HL-60/S4 treated with retinoic acid at 250 ng/mL for 4 days and 3 days (cell line): Measurements from ENCODE around the gene CA10.

Experiments
- in situ Hi-C: fragments of 300-500 bp; cut with MboI; formaldehyde crosslinking; loops from 2 replicates; pipeline ENCODE4 v1.7.0; 2022; ENCODE audit warnings: low sequenced_read_pairs

Gene CA10

DNA sequence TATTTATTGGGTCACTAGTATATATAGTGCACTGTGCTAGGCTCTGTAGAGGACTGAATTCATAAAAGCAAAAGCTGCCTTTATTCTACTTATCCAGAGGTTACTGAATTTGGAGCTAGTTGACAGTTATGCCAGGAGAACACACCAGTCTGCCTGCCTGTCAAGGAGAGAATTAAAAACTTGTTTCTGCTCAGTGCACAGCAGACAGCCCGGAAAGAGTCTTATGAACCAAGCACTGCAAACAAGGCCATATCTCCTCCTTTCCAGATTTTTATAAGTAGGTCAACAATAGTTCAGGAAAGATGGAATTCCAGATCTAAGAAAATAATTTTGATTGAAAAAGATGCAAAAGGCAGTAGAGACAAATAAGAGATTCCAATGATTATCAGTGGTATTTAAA lies 267.8 kb downstream of the CA10 start:
- in situ Hi-C loops, result no loop called here

DNA sequence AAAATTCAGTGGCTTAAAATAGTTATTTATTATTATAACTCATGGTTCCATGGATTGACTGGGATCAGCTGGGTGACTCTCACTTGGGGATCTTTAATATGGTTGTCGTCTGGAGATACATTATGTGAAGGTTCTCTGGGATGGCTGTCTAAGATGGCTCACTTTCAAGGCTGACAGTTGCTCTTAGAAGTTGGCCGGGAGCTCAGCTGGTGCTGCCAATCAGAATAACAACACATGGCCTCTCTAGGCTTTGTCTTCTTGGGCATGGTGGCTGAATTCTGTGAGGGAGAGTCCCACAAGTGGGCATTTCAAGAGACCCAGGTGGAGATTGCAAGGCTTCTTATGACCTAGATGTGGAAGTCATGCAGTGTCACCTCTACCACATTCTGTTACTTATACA lies 269.7 kb downstream of the CA10 start:
- in situ Hi-C loops, result no loop called here

DNA sequence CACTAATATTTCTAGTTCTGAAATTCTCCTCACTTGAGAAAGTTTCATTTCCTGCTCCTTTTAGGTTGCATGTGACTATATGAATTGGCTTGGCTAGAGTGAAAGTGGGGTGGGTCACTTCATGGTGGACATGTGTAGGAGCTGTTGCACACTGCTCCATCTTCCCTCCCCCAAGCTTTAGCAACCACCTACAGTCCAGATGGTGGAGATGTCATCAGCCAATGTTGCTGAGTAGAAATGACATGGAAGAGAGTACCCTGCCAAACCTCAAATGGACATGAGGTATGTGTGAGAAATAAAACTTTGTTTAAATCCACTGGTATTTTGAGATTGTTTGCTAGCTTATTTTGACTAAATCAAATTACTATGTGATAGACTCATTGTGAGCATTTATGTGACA lies 281.5 kb downstream of the CA10 start:
- in situ Hi-C loops, result no loop called here

DNA sequence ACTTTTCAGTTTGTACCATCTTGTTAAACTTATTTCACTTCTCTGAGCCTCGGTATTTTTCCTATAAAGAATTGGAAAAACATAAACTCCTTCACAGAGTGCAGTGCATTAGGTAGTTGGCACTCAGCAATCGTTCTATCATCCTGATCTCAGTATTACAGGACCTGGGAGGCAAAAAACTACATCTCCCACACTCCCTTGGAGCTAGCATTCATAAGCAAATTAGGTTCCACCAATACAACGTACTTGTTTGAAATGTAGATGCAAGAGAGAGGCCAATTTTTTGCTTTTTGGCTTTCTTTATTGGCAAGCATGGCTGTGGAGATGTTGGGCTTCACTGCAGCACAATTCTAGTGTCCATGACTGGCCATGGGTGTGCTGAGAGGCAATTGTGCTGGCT lies 285.2 kb downstream of the CA10 start:
- in situ Hi-C loops, result no loop called here

DNA sequence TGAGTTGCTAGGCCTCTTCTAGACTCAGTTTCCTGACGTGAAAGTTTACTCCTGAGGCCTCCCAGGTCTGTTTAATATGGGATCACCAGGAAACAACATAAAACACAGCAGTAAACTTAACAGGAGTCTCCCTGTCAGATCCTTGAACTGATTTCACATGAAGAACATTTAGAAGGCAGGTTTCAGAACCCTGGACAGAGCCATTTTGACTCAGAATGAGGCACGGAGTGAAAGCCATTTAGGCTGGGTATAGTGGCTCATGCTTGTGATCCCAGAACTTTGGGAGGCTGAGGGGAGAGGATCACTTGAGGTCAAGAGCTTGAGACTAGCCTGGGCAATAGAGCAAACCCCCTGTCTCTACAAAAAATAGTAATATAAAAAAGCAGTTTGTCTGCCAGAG lies 289.1 kb downstream of the CA10 start:
- in situ Hi-C loops, result no loop called here

DNA sequence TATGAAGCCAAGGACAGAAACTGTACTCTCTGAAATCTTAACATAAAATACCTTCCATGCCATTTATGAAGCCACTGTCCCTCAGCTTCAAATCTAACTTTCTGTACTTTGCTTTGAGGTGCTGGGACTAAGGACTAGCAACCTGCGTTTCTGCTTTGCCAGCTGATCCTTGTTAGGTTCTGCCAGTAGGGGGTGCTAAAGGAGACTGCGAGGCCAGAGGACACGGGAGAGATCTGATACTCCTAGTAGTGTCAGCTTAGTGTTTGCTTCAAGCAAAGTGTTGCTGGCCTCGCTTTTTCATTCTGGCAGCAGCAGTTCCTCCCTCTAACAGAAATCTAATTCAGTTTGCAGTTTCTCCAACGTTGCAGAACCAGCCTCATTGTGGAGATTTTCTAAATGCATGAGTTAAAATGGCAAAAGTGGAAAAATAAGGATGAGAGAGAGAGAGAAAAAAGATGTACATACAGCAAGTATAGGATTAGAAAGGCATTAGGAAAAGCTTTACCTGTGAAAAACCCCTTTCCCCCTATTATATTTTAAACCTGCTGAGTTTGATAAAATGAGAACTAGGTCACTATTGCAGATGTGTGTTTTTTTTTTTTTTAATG lies 297.5 kb downstream of the CA10 start:
- in situ Hi-C loops, result no loop called here

DNA sequence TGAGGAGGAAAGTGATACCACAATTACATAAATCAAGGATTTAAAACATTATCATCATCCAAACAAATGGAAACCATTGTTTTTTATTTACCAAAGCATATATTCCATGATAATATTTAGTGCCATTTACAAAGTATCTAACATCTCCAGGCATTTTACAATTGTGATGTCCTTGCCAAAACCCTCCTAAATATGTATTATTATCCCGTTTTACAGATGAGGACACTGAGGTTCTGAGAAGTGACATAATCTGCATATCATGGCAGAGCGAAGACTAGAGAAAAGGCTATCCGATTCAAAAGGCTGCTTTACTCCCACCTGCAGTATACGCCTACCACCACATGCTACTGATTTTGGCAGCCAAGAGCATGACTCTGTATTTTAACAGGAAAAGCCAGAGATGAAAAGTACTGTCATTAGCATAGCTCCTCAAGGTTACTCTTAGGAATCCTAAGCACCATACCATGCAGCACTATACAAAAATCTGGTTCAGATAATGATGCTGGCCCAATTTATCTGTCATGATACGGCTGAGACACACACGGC lies 301.4 kb downstream of the CA10 start:
- in situ Hi-C loops, result no loop called here

DNA sequence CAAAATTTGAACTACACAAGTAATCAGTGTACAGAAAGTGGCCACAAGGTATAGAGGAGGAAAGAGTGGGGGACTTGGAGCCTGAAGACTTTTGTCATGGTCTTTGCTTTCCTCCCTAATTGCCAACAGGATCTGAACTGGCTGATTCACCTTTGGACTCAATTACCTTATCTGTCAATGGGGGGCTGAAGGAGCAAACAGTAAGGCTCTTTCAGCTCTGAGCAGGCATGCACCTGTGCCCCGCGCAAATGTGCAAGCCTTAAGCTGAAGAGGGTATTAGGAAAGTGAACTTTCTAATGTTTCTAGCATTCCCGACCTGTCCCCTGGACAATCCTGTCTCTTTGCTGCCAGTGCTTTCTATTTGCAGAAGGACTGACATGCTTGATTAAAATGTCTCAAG lies 302.7 kb downstream of the CA10 start:
- in situ Hi-C loops, result no loop called here

DNA sequence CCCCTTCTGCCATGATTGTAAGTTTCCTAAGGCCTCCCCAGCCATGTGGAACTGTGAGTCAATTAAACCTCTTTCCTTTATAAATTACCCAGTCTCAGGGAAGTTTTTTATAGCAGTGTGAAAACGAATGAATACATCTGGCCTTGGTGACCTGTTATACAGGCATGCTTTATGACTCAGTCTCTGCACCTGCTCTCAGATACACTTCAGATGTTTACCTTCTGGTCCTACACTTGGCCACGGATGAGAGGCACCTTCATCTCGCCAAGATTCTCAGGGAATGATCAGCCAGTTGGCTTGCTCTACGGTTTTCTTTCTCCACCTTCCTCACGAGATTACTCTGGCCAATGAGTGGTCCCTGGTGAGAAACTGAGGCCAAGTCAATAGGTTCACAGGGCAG lies 304.7 kb downstream of the CA10 start:
- in situ Hi-C loops, result no loop called here

DNA sequence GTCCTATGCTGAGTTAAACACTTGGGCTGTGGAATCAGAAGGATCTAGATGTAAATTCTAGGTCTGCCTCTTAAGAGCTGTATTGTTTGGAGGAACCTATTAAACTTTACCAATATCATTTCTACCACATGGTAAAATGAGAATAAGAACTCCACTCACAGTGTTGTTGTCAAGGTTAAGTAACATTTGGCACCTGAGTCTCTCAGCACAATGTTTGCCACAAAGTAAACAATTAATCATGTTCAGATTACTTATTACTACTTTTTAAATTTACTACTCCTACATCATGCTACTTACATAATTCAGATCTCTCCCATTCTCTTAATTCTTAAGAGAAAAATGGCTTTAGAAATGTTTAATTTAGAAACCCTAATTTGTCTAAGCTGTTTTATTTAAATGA lies 305.9 kb downstream of the CA10 start:
- in situ Hi-C loops, result no loop called here

DNA sequence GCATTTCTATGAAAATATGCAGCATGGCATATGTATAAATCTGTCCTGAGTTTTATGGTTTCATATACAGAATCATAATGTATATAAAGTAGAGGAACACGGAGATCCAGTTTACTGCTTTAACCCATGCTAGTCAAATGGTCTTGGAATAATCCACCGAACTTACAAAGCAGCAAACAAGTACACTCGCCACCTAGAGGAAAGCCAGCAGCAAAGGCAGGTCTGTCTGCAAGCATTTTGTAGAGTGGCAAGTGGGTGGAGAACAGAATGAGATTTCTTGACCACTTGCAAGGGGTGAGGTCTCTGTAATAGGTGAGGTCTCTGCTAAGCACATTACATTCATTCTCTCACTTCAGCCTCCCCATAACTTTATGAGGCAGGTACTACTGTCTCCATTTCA lies 308.3 kb downstream of the CA10 start:
- in situ Hi-C loops, result no loop called here

DNA sequence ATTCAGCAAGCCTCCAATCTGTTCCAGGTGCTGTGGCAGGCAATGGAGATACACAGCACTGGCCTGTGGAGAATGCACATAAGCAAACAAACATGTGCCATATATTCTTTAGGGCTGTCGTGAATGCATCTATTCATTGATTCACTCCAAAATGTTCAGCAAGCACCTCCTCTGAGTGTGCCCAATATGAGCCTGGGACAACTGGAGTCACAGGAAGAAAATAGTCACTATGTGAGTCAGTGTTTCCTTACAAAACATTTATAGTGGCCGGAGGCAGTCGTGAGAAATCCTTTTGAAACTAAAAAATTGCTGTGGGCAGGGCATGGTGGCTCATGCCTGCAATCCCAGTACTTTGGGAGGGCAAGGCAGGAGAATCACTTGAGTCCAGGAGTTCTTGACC lies 310.1 kb downstream of the CA10 start:
- in situ Hi-C loops, result no loop called here

DNA sequence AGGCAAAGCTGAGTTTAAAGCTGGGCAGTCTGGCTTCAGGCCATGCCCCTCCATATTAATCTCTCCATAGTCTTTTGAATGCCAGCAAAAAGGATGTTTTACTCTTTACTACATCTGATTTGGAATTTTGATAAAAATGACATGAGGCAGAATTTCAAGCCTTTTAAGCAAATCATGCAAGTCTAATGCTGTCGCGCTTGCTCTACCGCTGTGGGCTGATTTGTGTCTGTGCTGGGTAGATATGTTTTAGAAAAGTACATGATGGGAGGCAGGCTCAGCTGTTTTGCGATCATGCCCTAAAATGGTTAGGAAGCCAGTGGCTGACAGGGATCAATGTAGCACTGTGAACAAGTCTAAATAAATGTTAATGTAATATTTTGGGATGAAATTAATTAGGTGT lies 311.9 kb downstream of the CA10 start:
- in situ Hi-C loops, result no loop called here

DNA sequence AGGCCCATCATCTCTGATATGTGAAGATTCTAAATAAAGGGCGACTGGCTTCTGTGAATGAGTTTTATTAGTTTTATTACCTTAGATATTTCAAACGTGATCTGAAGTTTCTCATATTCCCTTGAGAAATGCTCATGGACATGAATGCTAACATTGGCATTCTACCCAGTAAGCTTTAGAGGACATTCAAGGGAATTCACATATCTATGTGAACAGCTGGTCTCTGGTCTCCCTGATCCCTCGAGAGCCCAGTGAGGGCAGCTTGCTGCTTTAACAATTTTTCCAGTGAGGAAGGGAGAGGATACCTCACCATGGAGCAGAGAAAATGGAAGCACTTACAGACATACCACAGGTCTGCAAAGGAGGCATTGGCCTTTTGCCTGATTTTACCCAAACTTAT lies 312.7 kb downstream of the CA10 start:
- in situ Hi-C loops, result no loop called here

DNA sequence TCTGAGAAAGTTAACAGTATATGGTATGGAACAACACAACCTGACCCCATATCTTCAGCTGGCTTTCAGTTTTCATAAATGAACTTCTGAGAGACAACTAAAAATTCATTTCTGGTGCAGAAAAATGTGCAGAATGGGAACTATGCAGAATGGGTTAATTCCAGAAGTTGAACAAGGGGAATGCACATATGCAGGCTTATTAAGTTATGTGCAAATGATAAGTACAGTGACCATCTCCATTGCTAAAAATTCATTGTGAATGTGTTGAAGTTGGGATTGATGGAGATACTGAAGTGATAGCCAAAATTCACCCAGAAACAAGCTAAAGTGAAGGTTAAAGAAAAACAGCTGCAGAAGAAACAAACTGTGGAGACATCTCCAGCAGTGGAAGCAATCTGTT lies 315.8 kb downstream of the CA10 start:
- in situ Hi-C loops, result no loop called here

DNA sequence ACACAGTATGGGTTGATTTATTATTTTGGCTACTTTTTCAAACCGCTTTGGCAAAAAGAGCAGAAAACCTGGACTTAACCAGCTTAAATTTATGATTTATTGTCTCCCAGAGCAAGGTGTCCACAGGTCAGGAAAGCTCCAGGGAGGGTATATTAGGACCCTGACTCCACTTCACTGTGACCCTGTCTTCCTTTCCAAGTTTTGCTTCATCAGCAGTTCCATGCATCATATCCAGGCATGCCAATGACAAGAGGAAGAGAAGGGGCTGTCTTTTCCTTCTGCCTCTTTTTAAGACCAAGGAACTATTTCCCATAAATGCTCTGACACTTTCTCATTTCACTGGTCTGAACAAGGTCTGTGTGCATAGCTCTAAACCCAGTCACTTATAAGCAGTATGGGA lies 316.8 kb downstream of the CA10 start:
- in situ Hi-C loops, result no loop called here

DNA sequence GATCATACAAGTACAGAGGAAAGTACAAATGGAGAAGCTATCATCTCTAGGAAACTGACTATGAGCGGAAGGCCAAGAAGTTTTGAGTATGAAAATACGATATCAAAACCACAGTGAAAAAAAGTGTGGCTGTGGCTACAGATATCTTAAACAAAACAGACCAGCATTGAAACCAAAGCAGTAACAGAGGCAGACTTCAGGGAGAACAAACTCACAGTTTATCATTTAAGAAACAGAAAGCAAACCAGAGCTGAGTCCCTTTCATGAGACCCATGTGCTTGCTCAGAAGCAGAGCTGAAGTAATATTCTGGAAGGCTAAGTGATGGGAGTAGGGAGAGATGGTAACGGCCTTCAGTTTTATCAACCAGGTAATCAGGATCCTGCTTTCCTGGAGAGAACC lies 317.8 kb downstream of the CA10 start:
- in situ Hi-C loops, result no loop called here

DNA sequence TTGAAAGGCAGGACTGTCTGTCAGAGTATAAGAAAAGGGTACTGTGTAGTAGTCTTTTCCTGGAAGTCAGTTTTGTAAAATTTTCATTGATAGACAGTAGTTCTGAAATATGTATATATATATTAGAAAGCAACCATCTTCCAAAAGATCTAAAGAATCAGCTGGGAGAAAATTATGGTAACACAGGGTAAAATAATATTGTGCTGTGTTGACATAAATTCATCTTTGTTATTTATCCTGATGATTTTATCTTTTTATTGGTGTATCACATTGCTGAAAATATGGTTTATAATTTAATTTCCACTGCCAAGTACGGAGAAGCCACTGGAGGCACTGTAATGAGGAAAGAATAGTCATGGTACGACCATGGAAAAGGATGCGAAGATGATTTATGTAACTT lies 324.9 kb downstream of the CA10 start:
- in situ Hi-C loops, result no loop called here

DNA sequence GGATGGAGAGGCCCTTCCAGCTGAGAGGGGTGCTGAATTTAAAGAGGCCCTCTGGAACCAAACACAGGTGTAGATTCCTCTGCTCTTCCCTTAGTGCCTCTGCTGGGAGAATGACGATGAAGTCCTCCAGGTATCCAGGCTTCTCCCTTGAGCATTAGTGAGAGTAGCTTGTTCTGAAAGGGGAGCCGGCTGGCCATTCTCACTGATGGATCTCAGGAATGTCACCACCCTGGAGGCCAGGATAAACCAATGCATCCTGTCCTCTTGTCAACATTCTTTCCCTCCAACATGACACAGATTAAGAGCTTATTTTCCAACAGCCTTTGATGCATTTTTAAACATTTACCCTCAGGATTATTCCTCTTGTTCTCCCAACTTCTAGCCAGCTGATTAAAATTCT lies 325.5 kb downstream of the CA10 start:
- in situ Hi-C loops, result no loop called here

DNA sequence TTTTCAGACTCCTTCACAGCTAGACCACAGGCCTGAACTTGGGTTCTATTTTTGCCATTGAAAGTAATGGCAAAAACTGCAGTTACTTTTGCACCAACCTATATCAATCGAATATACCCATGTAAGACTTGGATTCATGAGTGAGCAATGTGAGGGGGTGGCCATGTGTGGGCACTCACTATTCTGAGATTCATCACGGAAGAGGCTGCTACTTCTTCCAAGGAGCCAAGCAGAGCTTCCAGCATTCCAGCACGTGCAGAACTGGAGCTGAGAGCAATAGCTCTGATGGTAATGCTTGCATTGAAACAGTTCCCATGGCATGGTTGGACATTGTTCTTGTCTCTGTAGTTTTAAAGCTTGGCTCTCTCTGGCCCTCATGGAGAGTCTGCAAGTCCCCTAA lies 327.6 kb downstream of the CA10 start:
- in situ Hi-C loops, result no loop called here

DNA sequence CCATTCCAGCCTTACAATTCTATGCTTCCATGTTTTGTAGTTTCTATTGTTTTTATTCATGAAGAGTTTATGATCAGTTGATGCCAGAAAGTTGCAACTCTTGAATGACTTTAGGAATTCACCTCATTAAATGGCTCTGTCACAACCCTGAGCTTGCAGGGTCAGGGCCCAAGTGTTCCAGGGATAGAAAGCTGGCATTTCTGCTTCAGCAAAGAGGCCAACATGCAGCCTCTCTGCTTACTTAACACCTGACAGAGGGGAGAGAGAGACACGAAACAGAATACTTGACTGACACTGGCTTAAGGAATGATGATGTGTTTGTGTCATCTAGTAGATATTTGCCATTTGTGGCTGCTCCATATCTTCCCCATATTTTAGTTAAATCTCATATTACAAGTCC lies 328.1 kb downstream of the CA10 start:
- in situ Hi-C loops, result no loop called here

DNA sequence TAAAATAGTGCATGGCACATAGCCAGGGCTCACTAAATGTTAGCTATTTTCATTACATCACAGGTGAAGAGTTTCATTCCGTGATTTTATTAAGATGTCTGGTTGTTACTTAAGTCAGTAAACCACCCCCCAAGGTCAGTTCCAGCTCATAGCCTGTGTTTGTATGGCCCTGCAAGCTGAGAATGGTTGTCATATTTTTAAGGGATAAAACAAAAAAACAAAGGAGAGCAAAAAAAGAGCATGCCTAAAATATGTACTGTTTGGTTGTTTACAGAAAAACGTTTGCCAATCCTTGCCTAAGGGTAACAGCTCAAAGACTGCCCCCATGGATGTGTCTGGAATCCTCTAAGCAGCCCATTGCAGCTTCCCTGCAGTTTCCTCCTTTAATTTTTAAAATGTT lies 329.6 kb downstream of the CA10 start:
- in situ Hi-C loops, result no loop called here

DNA sequence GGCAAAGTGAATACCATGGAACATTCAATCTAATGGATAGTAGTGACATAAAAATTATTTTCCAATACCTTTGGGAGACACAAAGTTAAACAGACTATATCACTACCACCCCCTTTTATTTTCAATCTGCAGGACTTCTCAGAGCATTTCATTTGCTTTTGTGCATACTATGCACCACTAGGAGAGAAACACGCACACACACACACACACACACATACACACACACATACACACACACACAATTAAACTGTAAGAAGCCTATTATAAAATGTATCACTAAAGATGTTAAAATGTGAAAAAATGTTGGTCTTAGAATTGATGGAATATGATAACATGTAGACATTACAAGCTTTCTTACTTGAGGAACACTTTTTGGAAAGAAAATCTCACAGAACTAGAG lies 331.4 kb downstream of the CA10 start:
- in situ Hi-C loops, result no loop called here
